Motor neuron (in vitro differentiated cells): ENCODE results near the gene ADAP1. TPM values are rescaled to one million over a fixed set of nuclear protein-coding genes. Genes with fewer than 3 reads are reported as not detected.

Experiments
- ATAC-seq, 8 experiments: fragments of 200-7000 bp; cut with Tn5 transposase; replicated peaks in 6 of 8; 2 replicates each; pipeline ENCODE4 v1.8.0; 2021; ENCODE audit warnings: mild to moderate bottlenecking in 8 of 8, moderate library complexity in 8 of 8
- H3K27ac ChIP-seq, 2 donors: fragments of 250-450 bp; sonication (Bioruptor Pico); 2 replicates each; pipeline ENCODE4 v1.9.0; 2021; ENCODE audit warnings: antibody characterized with exemption in 2 of 2, mild to moderate bottlenecking in 2 of 2, moderate library complexity in 1 of 2
- H3K4me1 ChIP-seq, 2 donors: fragments of 250-450 bp; sonication (Bioruptor Pico); replicated peaks in 1 of 2; 2 replicates each; pipeline ENCODE4 v1.6.1; 2021; ENCODE audit warnings: antibody characterized with exemption in 2 of 2, mild to moderate bottlenecking in 2 of 2, moderate library complexity in 1 of 2
- H3K4me3 ChIP-seq, 5 donors: fragments of 250-450 bp; sonication (Bioruptor Pico); 2 replicates each; pipeline ENCODE4 v1.9.0; 2021; ENCODE audit warnings: antibody characterized with exemption in 5 of 5, mild to moderate bottlenecking in 5 of 5, moderate library complexity in 4 of 5
- WGBS, 10 experiments: fragments of 450-650 bp; shearing (Covaris generic); methylation state at CpG; one replicate each; pipeline ENCODE4 v1.0.0; 2022; 5-methylcytosine and 5-hydroxymethylcytosine counted together
- in situ Hi-C, 9 experiments: fragments of 400-800 bp; cut with MboI; loops; one replicate each; pipeline ENCODE4 v1.15.0; 2021; ENCODE audit warnings: low sequenced_read_pairs in 9 of 9, low pct_unique_long_range_greater_than_20kb in 2 of 9; ENCODE audit not compliant: unreplicated experiment in 9 of 9
- total RNA-seq, 8 experiments: library from RNA; unstranded; fragments of 300-600 nt; gene quantifications; 2 replicates each; pipeline versions ENCODE4 v1.2.3 to v1.2.4, GENCODE V29; 2022

ADAP1 gene
- total RNA-seq, 8 experiments from 2014 or later: 1.3 to 24.2 (median 3.7) TPM

DNA sequence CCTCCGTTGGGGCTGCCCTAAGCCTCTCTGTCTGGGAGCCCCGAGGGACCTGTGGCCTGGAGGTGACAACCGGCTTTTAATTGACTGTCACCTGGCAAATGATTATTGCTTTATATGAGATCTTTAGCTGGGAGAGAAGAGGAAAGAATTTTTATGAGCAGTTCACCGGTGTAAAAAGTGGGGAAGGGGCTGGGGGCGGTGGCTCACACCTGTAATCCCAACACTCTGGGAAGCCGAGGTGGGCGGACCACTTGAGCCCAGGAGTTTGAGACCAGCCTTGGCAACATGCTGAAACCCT, 23.5 kb upstream of the ADAP1 start:
- Histone ChIP-seq H3K27ac (peak overlapping the region in 1 of 2 donors; percentile 90), H3K4me1 (peaks cover 37 to 53% of the 10 kb centered on the region in 2 donors), H3K4me3 (no peak overlapping the region)
- WGBS, 10 experiments: 0 to 76% (median 4%) methylated on average over 1 to 6 of the region's 7 CpGs; no CpG with 5 or more reads in 2 of the 10 experiments
- no peak for ATAC-seq
- in situ Hi-C loops: loop anchor here in 2 of 9 experiments (25.0 kb wide), 1 partner anchor 184 kb away; the partner anchor contains the start of gene ZFAND2A (in 2 of the 2)

DNA sequence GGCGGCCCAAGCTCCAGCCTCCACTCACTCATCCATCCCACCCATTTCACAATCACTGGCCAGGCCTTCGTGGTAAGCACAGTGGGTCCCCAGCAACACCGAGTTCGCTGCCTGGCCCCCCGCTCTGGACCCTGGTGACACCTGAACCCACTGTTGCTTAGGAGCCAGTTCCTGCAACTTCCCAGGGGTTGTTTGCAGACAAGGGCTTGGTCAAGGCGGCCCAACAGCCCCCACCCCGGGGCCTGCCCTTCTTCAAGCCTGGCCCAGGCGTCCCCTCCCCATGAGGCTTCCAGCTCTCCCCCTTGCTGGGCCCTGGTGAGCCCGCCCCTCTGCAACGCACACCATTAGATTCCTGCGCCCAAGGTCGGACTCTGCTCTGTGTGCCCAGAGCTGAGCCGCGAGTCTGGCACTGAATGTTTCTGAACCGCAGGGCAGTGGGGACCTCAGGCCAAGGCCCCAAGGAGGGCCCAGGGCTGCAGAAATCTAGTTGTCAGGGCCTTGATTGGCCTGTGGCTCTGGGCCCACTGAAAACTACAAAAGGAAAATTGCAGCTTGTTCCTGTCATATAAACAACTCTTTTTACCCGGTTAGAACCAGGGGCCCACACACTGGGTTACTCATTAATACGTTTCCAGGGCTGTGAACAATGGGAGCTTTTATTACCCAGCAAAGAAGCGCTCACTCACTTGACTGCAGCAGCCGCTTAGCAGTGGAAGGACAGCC, 23.0 kb upstream of the ADAP1 start:
- ATAC-seq: peak in 5 of 8 experiments; percentile 64 to 69 (median 65)
- peak overlapping the region; percentile 50 to 90 for H3K27ac ChIP-seq
- peaks cover 33 to 53% of the 10 kb centered on the region in 2 donors for H3K4me1 ChIP-seq
- 0 to 17% (median 4%) methylated on average over 1 to 3 of the region's 19 CpGs; no CpG with 5 or more reads in 5 of the 10 experiments for WGBS, 10 experiments
- in situ Hi-C loops: loop anchor here in 2 of 9 experiments (25.0 kb wide), 1 partner anchor 185 kb away; the partner anchor contains the start of gene ZFAND2A (in 2 of the 2)
- no peak overlapping the region for H3K4me3 ChIP-seq

DNA sequence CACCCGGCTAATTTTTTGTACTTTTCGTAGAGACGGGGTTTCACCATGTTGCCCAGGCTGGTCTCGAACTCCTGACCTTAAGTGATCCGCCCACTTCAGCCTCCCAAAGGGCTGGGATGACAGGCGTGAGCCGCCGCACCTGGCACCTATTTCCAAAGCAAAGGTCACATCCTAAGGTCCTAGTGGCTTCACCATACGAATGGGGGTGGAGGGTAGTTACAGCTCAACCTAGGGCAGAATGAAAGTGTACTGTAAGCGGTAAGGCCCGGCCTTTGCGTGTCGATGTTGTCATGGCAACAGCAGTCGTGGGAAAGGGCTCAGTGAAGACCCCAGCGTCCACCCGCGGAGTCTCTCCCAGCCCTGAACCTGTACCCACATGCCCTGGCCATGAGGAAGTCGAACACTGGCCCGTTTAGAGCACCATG, 22.4 kb upstream of the ADAP1 start:
- in situ Hi-C loops: loop anchor here in 2 of 9 experiments (25.0 kb wide), 1 partner anchor 185 kb away; the partner anchor contains the start of gene ZFAND2A (in 2 of the 2)
- H3K27ac ChIP-seq: peak overlapping the region; percentile 50 to 90

DNA sequence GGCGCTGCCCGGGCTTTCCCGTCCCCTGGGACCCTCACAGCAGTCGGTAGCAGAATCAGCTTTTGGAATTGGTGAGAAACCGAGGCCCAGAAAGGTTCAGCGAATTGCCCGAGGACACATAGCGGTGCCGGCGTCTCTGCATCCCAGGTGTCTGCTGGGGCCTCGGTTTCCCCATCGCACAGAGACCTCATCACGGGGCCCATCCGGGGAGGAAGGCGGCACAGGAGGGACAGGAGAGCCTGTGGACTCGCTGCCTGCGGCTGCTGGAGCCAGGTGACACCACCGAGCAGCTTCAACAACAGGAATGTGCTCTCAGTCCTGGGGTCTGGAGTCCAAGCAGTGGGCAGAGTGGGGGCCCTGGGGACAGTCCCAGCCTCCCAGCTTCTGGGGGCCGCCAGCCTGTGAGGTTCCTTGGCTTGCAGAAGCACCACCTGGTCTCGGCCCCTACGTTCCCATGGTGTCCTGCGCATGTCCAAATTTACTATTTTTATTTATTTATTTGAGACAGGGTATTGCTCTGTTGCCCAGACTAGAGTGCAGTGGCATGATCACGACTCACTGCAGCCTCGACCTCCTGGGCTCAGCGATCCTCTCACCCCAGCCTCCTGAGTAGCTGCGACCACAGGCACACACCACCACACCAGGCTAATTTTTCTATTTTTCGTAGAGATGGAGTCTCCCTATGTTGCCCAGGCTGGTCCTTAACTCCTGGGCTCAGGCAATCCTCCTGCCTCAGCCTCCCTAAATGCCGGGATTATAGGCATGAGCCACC, 21.4 kb upstream of the ADAP1 start:
- ATAC-seq: no peak
- WGBS, 10 experiments: 30 to 96% (median 73%) methylated on average over 1 to 9 of the region's 28 CpGs; no CpG with 5 or more reads in 3 of the 10 experiments
- in situ Hi-C loops: loop anchor here in 2 of 9 experiments (25.0 kb wide), 1 partner anchor 186 kb away; the partner anchor contains the start of gene ZFAND2A (in 2 of the 2)
- H3K4me1 ChIP-seq: peaks cover 33 to 56% of the 10 kb centered on the region in 2 donors
- peak overlapping the region; percentile 89 to 99 (median 92) for H3K4me3 ChIP-seq
- H3K27ac ChIP-seq: no peak overlapping the region

More for the DNA sequence above, 22.4 kb upstream of the ADAP1 start:
- 45 to 76% (median 53%) methylated on average over 4 to 9 of the region's 19 CpGs; no CpG with 5 or more reads in 6 of the 10 experiments for whole genome bisulfite sequencing, 10 experiments
- ATAC-seq: no peak
- Histone ChIP-seq H3K4me3 (no peak overlapping the region), H3K4me1 (peaks cover 33 to 56% of the 10 kb centered on the region in 2 donors)

DNA sequence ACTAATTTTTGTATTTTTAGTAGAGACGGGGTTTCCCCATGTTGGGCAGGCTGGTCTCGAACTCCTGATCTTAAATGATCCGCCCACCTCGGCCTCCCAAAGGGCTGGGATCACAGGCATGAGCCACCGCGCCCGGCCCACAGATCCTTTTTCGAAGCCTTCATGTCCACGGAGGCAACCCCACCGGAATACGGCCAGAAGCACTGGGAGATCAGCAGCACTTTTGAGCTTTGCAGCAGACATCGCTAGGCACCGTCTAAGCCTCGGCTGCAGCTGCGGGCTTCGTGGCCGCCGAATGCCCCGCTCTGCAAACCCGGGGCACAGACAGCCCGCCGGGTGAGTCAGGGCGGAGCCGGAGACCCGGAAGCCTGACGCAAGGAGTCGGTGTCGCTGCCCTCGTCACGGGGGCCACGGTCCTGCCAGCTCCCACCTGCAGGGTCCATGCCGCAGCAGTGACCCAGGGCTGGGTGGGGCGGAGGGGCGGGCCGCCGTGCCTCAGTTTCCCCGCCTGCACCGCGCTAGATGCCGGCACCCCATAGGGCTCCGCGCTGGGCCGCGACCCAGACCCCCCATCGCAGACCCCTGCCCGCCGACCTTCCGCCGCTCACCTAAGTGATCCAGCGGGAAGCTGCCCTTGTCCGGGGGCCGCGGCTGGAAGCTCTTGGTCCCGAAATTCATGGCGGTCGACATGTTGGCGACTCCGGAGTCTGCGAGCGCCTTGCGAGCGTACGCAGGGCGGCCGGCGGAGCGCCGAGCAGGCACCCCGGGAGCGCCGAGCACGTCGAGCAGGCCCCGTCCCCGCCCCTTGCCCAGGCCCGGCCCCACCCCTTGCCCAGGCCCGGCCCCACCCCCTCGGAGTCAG, 20.6 kb upstream of the ADAP1 start, which contains the start of gene COX19:
Gene COX19 (minus strand): TSS at position 730 of the 862 bp plus-strand sequence. CDS start 40 bp downstream, at position 690.
- in situ Hi-C loops: loop anchor here in 2 of 9 experiments (25.0 kb wide), 1 partner anchor 187 kb away; the partner anchor contains the start of gene ZFAND2A (in 2 of the 2)
- WGBS, 10 experiments: 0 to 10% (median 2%) methylated on average over 1 to 6 of the region's 78 CpGs; no CpG with 5 or more reads in 4 of the 10 experiments
- H3K27ac ChIP-seq: peak within 1 kb of the TSS; percentile 88 to 97
- ATAC-seq: peak; percentile 60 to 91 (median 78)
- peaks cover 33 to 56% of the 10 kb centered on the region in 2 donors for H3K4me1 ChIP-seq
- H3K4me3 ChIP-seq: peak within 1 kb of the TSS; percentile 89 to 99 (median 92)

DNA sequence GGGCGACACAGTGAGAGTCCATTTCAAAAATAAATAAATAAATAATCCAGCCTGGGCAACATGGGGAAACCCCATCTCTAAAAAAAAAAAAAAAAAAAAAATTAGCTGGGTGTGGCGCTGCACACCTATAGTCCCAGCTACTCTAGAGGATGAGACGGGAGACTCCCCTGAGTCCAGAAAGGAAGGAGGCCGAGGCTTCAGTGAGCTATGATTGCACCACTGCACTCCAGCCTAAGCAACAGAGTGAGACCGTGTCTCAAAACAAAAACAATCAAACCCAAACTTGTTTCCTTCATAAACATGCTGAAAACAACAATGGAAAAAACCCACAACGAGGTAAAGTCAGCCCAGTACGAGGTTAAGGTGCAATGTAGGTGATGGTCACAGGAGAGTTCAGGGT, 19.7 kb upstream of the ADAP1 start:
- WGBS, 10 experiments: 3 to 62% (median 31%) methylated on average over 3 to 6 of the region's 7 CpGs; no CpG with 5 or more reads in 1 of the 10 experiments
- in situ Hi-C loops: no loop called here
- peaks cover 33 to 56% of the 10 kb centered on the region in 2 donors for H3K4me1 ChIP-seq
- ATAC-seq: no peak
- peak overlapping the region; percentile 89 to 99 (median 92) for H3K4me3 ChIP-seq
- H3K27ac ChIP-seq: no peak overlapping the region

DNA sequence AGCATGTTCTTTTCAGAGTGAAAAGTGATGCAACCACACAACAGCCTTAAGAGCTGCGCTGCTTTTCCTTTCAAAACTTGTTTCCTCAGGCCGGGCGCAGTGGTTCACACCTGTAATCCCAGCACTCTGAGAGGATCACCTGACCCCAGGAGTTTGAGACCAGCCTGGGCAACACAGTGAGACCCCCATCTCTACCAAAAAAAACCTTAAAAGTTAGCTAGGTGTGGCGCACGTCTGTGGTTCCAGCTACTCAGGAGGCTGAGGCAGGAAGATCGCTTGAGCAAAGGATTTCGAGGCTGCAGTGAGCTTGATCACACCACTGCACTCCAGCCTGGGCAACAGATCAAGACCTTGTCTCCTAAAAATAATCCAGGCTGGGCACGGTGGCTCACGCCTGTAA, 18.8 kb upstream of the ADAP1 start:
- Histone ChIP-seq H3K4me3 (no peak overlapping the region), H3K4me1 (peaks cover 33 to 51% of the 10 kb centered on the region in 2 donors), H3K27ac (no peak overlapping the region)
- WGBS, 10 experiments: 85 to 100% (median 87%) methylated on average over 3 to 7 of the region's 9 CpGs; no CpG with 5 or more reads in 5 of the 10 experiments
- in situ Hi-C loops: no loop called here
- ATAC-seq: no peak

DNA sequence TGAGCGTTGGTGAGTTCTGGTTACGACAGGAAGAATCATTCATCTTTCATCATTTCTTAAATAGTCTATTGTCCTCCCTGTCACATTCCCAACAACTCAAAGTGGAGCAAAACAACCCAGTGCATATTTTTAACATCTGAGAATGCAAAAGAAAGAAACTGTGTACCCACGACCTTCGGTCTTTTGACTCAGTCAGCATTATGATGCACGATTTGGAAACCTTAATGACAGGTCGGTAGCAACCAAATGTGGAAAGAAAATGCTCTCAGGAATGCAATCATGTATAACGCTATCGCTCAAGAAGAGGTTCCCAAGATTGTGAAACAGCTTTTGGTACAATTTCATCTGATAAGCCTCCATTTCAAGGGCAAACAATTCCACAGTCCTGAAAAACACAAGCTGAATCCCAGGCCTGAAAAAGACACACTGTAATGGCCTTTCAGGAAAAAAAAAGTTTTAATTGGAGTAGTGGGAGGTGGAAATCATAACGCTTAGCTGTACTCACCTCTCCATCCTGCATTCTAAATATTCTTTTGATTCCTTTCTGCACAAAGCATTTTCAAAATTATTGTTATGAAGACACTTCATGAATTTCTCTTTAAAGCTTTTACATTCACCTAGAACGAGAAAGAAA, 18.3 kb upstream of the ADAP1 start:
- in situ Hi-C loops: no loop called here
- no peak overlapping the region for H3K27ac ChIP-seq
- no peak for ATAC-seq
- peaks cover 28 to 46% of the 10 kb centered on the region in 2 donors for H3K4me1 ChIP-seq
- H3K4me3 ChIP-seq: no peak overlapping the region
- WGBS, 10 experiments: 61 to 88% (median 77%) methylated on average over 4 to 10 of the region's 10 CpGs

DNA sequence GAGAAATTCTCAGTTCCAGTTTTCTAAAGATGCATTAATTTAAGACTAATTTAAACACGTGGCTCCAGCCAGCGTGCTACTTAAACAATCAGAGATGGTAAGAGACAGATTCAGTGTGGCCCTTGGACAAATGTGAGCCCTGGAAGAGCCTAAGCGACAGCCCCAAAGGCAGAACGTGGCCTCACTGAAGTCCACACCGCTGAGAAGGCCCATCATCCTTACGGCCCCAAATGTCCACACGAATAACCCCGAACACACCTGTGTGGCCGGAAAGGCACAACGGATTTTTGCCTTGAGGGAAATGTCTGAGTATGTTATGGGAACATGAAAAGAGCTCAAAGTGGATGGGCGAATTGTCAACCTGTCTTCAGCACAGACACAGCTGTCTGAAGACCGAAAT, 17.6 kb upstream of the ADAP1 start:
- in situ Hi-C loops: no loop called here
- H3K27ac ChIP-seq: peak overlapping the region in 1 of 2 donors; percentile 5
- WGBS, 10 experiments: 67 to 100% (median 92%) methylated on average over 1 to 9 of the region's 12 CpGs; no CpG with 5 or more reads in 3 of the 10 experiments
- H3K4me1 ChIP-seq: peaks cover 22 to 40% of the 10 kb centered on the region in 2 donors
- no peak overlapping the region for H3K4me3 ChIP-seq
- no peak for ATAC-seq

DNA sequence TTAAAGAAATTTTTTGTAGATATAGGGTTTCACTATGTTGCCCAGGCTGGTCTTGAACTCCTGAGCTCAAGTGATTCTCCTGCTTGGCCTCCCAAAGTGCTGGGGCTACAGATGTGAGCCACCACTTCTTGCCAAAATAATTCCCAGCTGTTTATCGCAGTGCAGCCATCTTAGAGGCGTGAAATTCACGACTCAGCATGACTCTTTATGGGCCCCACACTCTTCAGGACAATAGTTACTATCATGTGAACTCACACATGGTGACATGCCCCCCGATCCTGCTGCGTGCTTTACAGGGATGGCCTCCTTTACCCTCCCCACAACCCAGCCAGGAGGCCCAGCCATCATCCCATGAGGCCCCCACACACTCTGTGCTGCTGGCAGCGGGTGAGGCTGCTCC, 16.3 kb upstream of the ADAP1 start:
- no peak overlapping the region for H3K4me3 ChIP-seq
- H3K27ac ChIP-seq: no peak overlapping the region
- 60 to 100% (median 95%) methylated on average over 2 to 6 of the region's 6 CpGs; no CpG with 5 or more reads in 6 of the 10 experiments for WGBS, 10 experiments
- in situ Hi-C loops: no loop called here
- H3K4me1 ChIP-seq: peaks cover 14 to 26% of the 10 kb centered on the region in 2 donors
- ATAC-seq: no peak

DNA sequence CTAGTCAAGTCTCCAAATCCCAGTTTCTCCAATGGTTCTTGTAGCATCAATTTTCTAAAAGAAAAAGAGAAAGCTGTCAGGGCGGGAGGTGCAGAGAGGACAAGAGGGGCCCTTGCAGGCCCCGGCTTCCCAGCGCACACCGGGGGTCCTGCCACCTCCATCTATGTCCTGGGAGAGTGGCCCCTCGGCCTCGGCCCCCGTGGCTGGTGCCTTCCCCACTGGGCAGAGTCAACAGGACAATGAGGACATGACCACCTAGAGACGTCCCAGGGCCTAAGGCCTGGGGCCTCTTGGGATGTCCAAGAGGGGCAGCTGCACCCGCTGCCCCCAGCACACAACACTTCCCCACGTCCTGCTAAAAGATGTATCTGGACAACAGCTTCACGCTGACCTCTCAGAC, 14.9 kb upstream of the ADAP1 start:
- in situ Hi-C loops: no loop called here
- no peak overlapping the region for H3K27ac ChIP-seq
- peak in 1 of 8 experiments; percentile 4 for ATAC-seq
- peaks cover 12 to 26% of the 10 kb centered on the region in 2 donors for H3K4me1 ChIP-seq
- 83 to 100% (median 92%) methylated on average over 1 to 7 of the region's 11 CpGs; no CpG with 5 or more reads in 3 of the 10 experiments for WGBS, 10 experiments
- no peak overlapping the region for H3K4me3 ChIP-seq
